SH-SY5Y (cell line): ENCODE data around the gene CYP11A1.

Source experiments
- GATA2 ChIP-seq: IDR thresholded peaks from 2 replicates; pipeline ENCODE4 v1.6.1; 2011; ENCODE audit warnings: mild to moderate bottlenecking, low read depth, low read length
- GATA3 ChIP-seq: IDR thresholded peaks from 2 replicates; pipeline ENCODE4 v1.6.1; 2011; ENCODE audit warnings: low read depth, mild to moderate bottlenecking, low read length, moderate library complexity

CYP11A1 gene

GRCh38 chr15:74386496-74387140 is 19.2 kb upstream of the CYP11A1 start:
- TF ChIP-seq GATA2 (no peak), GATA3 (no peak)

DNA sequence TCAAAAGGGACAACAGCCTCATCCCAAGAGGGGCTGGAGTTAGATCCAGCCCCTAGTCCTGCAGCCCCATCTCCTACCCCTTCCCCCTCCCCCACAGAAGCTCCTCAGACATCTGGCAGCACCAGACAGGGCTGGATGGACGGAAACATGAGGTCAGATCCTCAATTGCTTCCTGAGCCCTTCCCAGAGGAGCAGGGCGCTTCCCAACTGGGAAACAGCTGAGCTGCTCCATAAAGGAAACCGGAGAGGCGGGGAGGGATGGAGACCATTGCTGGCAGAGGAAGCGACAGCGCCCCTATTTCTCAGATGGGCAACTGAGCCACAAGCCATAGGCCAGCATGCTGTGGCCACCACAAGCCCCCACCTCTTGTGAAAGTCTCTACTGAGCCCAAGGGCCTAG is 18.3 kb upstream of the CYP11A1 start:
- no peak for TF ChIP-seq GATA2
- no peak for TF ChIP-seq GATA3

DNA sequence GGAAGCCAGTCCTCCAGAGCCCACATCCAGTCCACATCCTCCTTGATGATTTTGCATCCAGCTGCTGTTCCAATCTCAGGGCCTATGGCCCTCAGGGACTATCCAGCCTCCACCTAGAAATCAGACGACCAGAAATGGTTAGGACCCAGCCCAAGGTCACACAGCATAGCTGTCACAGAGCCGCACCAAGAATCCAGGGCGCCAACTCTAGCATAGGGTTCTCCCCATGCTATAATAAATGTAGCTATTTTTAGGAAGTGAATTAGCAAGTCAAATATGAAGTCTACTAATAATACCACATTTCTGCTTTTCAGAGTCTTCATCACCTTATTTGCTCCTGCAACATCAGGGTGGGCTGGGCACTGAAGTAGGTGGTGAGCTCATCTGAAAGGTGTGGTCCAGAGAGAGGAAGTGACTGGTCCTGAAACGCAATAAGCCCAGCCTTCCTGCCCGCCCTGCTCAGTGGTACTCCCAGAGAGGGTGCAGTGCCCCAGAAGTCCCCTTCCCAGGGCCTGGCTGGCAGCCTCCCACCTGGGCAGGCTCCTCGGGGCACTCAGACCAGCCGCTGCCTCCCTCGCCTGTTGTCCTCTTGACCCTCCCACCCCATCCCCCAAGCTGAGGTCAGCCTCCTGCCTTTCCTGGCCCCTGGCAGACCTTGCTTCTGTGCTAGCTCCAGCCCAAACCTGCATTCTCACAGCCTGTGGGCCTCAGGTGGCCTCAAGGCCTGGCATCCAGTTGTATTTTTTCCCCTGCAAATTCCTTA is 17.6 kb upstream of the CYP11A1 start:
- no peak for TF ChIP-seq GATA3
- TF ChIP-seq GATA2, result no peak

GRCh38 chr15:74384566-74384880 is 17.1 kb upstream of the CYP11A1 start:
- TF ChIP-seq GATA3 (no peak), GATA2 (no peak)

GRCh38 chr15:74383695-74384565 is 16.5 kb upstream of the CYP11A1 start:
- TF ChIP-seq GATA2 (no peak), GATA3 (no peak)

DNA sequence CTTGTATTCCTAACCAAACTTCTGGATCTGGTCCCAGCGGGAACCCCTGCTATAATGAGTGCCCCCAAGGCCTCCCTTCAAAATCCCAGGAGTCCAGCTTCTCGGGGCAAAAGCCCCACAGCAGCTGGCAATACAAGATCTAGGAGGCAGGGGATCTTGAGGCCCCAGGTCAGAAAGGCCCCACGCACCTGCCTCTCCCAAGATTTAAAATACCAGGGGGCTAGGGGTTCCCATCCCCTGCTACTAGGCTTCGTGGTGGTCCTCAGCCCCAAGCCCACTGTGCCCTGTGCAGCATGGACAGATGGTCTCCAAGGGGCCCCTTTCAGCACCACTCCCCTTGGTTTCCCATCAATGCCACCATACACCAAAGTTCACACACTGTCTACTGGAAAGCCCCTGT is 15.8 kb upstream of the CYP11A1 start:
- no peak for TF ChIP-seq GATA2

DNA sequence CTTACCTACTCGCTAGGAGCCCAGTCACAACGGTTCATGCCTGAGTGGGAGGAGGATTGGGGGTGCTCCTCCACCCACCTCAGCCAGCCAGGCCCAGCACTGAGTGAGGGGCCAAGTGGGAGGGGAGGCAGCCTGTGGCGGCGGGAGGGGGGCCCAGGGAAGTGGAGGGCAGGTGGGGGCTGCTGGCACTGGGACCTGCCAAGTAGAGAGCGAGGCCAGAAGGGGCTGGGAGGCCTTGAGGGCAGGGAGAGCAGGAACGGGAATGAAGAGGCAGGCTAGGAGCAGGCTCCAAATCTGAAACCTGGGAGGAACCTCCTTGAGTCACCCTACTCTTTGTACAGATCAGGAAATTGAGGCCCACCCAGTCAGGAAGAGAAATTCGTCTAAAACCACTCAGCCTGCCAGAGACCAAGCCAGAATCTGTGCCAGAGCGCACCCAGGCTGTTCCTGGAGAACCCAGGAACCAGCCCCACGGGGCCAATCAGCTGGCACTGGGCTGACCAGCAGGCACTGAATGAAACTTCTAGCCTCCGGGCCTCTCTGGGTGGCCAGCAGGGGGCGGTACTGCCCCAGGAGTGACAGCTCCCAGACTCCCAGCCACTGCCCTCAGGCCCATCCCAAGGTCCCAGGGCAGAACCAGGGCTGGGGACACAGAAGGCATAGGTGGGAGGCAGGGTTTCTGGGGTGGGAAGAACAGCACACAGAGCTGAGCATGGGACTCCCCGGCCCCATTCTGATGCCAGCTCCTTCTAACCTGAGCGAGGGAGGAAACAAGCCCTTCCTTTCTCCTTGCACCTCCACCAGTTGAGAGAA is 14.8 kb upstream of the CYP11A1 start:
- TF ChIP-seq GATA3 (no peak), GATA2 (no peak)

DNA sequence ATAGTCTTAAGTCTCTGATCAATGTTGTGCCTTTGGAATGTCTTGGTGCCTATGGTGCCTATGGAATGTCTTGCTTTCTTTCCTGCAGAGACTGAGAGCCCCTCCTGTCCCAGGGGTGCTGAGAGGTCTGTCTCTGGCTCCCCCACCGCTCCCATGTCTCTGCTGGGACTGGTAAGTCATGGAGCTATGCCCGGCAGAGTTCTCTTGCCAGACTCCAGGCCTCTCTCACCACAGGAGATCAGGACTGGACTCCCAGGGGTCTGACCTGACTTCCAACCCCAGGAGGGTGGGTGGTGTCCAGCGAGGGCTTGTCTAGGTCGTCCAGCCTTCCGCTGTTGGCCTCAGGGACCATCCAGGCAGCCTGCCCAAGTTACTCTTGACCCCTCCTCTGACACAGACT is 14.0 kb upstream of the CYP11A1 start:
- TF ChIP-seq GATA2 (no peak), GATA3 (no peak)

DNA sequence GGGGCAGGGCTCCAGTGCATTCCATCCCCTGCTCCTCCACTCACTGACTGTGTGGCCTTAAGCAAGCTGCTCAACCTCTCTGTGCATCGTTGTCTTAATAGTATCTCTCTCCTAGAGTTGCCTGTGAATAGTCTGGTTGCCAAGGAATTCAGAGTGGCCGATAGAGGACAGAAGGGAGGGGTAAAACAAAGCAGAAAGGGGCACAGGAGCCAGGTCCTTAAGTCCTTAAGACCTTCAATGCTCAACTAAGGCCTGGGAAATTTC is 13.7 kb upstream of the CYP11A1 start:
- TF ChIP-seq GATA2 (no peak), GATA3 (no peak)

- TF ChIP-seq GATA2, result no peak
- TF ChIP-seq GATA3, result no peak
These were observed 13.1 kb upstream of the CYP11A1 start for GRCh38 chr15:74380361-74381189.

GRCh38 chr15:74378848-74379247 is 11.4 kb upstream of the CYP11A1 start:
- TF ChIP-seq GATA2, result no peak
- TF ChIP-seq GATA3, result no peak

GRCh38 chr15:74377831-74378766 is 10.7 kb upstream of the CYP11A1 start:
- TF ChIP-seq GATA2, result no peak
- no peak for TF ChIP-seq GATA3

DNA sequence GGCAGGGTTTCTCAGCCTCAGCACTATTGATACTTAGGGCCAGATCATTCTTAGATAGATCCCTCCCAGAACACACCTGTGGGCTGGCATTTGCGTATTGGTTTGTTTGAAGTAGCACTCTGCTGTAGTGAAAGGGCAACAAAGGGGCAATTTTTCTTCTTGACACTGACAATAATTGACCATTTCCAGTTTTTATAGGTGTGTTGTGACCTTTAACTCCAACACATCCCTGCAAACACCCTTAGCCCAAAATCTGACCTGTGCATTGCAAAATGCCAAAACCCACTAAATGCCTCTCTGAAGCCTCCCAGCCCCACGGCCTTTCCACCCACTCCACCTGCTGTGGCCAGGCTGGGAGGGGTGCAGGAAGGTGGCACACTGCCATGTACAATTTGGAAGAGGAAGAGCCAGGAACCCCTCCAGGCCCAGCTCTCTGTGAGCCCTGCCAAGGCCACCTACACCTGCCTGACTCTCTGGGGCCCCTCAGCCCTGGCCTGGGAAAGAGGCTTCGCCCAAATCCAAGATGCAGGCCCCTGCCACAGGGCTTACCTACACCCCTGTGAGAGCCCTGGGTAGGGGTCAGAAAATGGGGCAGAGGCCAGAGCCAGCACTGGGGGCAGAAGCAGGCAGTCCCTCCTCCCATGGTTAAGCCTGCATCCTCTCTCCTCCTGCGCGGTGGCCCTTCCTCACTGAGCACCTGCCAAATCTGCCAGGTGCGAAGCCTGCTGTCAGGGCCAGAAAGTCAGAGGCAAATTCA is 9.6 kb upstream of the CYP11A1 start:
- TF ChIP-seq GATA2 (no peak), GATA3 (no peak)
